ENCODE results near the gene HIF3A. TPM values are rescaled to one million over a fixed set of nuclear protein-coding genes. Genes with fewer than 3 reads are reported as not detected.
"Not testable (repeated sequence)": the region's sequence is repeated elsewhere in the genome, so short reads cannot be mapped to it uniquely, and the experiment has no call there.

HIF3A gene
- total and polyA plus RNA-seq, 2 donors (not counting 1 experiment from before 2014, with no cell fraction given): 0.12 to 1.5 TPM

- Histone ChIP-seq H3K36me3 (ENCODE audit: control insufficient read depth, insufficient read depth, low read length) (no peaks in the 10 kb centered on the region), H2AFZ (ENCODE audit: low read length) (no peak overlapping the region), H3K9me3 (ENCODE audit: control insufficient read depth, insufficient read depth, low read depth, low read length) (no peaks in the 10 kb centered on the region), H3K4me1 (ENCODE audit: control insufficient read depth, extremely low read depth, insufficient read depth, low read length) (no peaks in the 10 kb centered on the region), H4K20me1 (ENCODE audit: control insufficient read depth, extremely low read depth, insufficient read depth, low read length) (no peaks in the 10 kb centered on the region), H3K27ac (ENCODE audit: insufficient read depth, low read length) (no peak overlapping the region), H3K4me3 (replicated peaks in 1 of 4; ENCODE audit: control extremely low read depth in 1 of 4, insufficient read depth in 1 of 4, low read depth in 3 of 4, low read length in 4 of 4) (no peak overlapping the region), H3K27me3 (ENCODE audit: control insufficient read depth, insufficient read depth, low read length) (no peaks in the 10 kb centered on the region), H3K4me2 (ENCODE audit: extremely low read depth, insufficient read depth, low read length) (no peak overlapping the region), H3K79me2 (ENCODE audit: control insufficient read depth, insufficient read depth, low read length) (no peaks in the 10 kb centered on the region), H3K9ac (ENCODE audit: insufficient read depth, low read length) (no peak overlapping the region)
- no peak for DNase-seq (ENCODE audit: low read depth in 2 of 2)
- TF ChIP-seq EZH2 (IDR thresholded peaks at IDR 0.05; ENCODE audit: low read length, missing control alignments): no peak
- no peak for TF ChIP-seq CTCF (conservative IDR thresholded peaks at IDR 0.05 in 1 of 2, IDR thresholded peaks at IDR 0.05 in 1 of 2; ENCODE audit: low read depth in 1 of 2, low read length in 2 of 2)
These were observed 14.6 kb downstream of the HIF3A start for GRCh38 chr19:46311444-46311843.

- not testable (repeated sequence) for H3K27ac ChIP-seq (ENCODE audit: insufficient read depth, low read length); H2AFZ ChIP-seq (ENCODE audit: low read length); H3K27me3 ChIP-seq (ENCODE audit: control insufficient read depth, insufficient read depth, low read length); H3K36me3 ChIP-seq (ENCODE audit: control insufficient read depth, insufficient read depth, low read length); H3K9me3 ChIP-seq (ENCODE audit: control insufficient read depth, insufficient read depth, low read depth, low read length); H3K9ac ChIP-seq (ENCODE audit: insufficient read depth, low read length); H3K4me2 ChIP-seq (ENCODE audit: extremely low read depth, insufficient read depth, low read length); H3K79me2 ChIP-seq (ENCODE audit: control insufficient read depth, insufficient read depth, low read length); H3K4me1 ChIP-seq (ENCODE audit: control insufficient read depth, extremely low read depth, insufficient read depth, low read length); H3K4me3 ChIP-seq (replicated peaks in 1 of 4; ENCODE audit: control extremely low read depth in 1 of 4, insufficient read depth in 1 of 4, low read depth in 3 of 4, low read length in 4 of 4); H4K20me1 ChIP-seq (ENCODE audit: control insufficient read depth, extremely low read depth, insufficient read depth, low read length)
- DNase-seq (ENCODE audit: low read depth in 2 of 2): peak in 1 of 2 donors; percentile 80
These were observed 17.0 kb downstream of the HIF3A start for GRCh38 chr19:46313540-46314469.

- H2AFZ ChIP-seq (ENCODE audit: low read length): no peak overlapping the region
- H3K9ac ChIP-seq (ENCODE audit: insufficient read depth, low read length): no peak overlapping the region
- H3K27ac ChIP-seq (ENCODE audit: insufficient read depth, low read length): no peak overlapping the region
- DNase-seq (ENCODE audit: low read depth in 2 of 2): no peak
- H3K27me3 ChIP-seq (ENCODE audit: control insufficient read depth, insufficient read depth, low read length): no peaks in the 10 kb centered on the region
- H3K4me2 ChIP-seq (ENCODE audit: extremely low read depth, insufficient read depth, low read length): no peak overlapping the region
- H3K79me2 ChIP-seq (ENCODE audit: control insufficient read depth, insufficient read depth, low read length): no peaks in the 10 kb centered on the region
- no peak overlapping the region for H3K4me3 ChIP-seq (replicated peaks in 1 of 4; ENCODE audit: control extremely low read depth in 1 of 4, insufficient read depth in 1 of 4, low read depth in 3 of 4, low read length in 4 of 4)
- no peaks in the 10 kb centered on the region for H3K9me3 ChIP-seq (ENCODE audit: control insufficient read depth, insufficient read depth, low read depth, low read length)
- no peaks in the 10 kb centered on the region for H4K20me1 ChIP-seq (ENCODE audit: control insufficient read depth, extremely low read depth, insufficient read depth, low read length)
- H3K36me3 ChIP-seq (ENCODE audit: control insufficient read depth, insufficient read depth, low read length): no peaks in the 10 kb centered on the region
- H3K4me1 ChIP-seq (ENCODE audit: control insufficient read depth, extremely low read depth, insufficient read depth, low read length): no peaks in the 10 kb centered on the region
- TF ChIP-seq CTCF (conservative IDR thresholded peaks at IDR 0.05 in 1 of 2, IDR thresholded peaks at IDR 0.05 in 1 of 2; ENCODE audit: low read depth in 1 of 2, low read length in 2 of 2): no peak
- TF ChIP-seq EZH2 (IDR thresholded peaks at IDR 0.05; ENCODE audit: low read length, missing control alignments): no peak
These were observed 20.5 kb downstream of the HIF3A start for GRCh38 chr19:46317339-46317738.

Data from fibroblast of lung (primary cell).